OCI-LY1 (cell line): ENCODE results near the gene RTRAF.

Experiments
- H2AFZ ChIP-seq: fragments of 200-600 bp; sonication (generic), shearing (Covaris generic); 2 replicates; pipeline ENCODE4 v1.6.0; 2014; ENCODE audit warnings: antibody characterized with exemption, mild to moderate bottlenecking, low read length
- H3F3A ChIP-seq: fragments of 200-600 bp; sonication (generic), shearing (Covaris generic); 2 replicates; pipeline ENCODE4 v1.6.0; 2014; ENCODE audit warnings: mild to moderate bottlenecking, antibody characterized with exemption, low read length, moderate library complexity; ENCODE audit not compliant: insufficient read depth
- H3K27ac ChIP-seq: fragments of 200-600 bp; sonication (generic); 2 replicates; pipeline ENCODE4 v1.5.1; 2014; ENCODE audit warnings: low read length, mixed run types, mild to moderate bottlenecking, low read depth; ENCODE audit not compliant: poor library complexity, severe bottlenecking
- H3K27me3 ChIP-seq: fragments of 200-600 bp; sonication (generic); 2 replicates; pipeline ENCODE4 v1.6.0; 2014; ENCODE audit warnings: antibody characterized with exemption, mild to moderate bottlenecking, low read length, moderate library complexity; ENCODE audit not compliant: insufficient read depth
- H3K36me3 ChIP-seq: fragments of 200-600 bp; sonication (generic); 2 replicates; pipeline ENCODE4 v1.6.1; 2014; ENCODE audit warnings: mild to moderate bottlenecking, antibody characterized with exemption, low read length, moderate library complexity, mixed read lengths; ENCODE audit not compliant: insufficient read depth
- H3K4me1 ChIP-seq: fragments of 200-600 bp; sonication (generic); 2 replicates; pipeline ENCODE4 v1.5.1; 2014; ENCODE audit warnings: mild to moderate bottlenecking, low read length, moderate library complexity; ENCODE audit not compliant: insufficient read depth, severe bottlenecking
- H3K4me2 ChIP-seq: fragments of 200-600 bp; sonication (generic), shearing (Covaris generic); 2 replicates; pipeline ENCODE4 v1.6.1; 2014; ENCODE audit warnings: low read length
- H3K4me3 ChIP-seq: fragments of 200-600 bp; sonication (generic); 2 replicates; pipeline ENCODE4 v1.5.1; 2014; ENCODE audit warnings: low read length, low read depth, mild to moderate bottlenecking, mixed read lengths; ENCODE audit not compliant: poor library complexity, severe bottlenecking
- H3K79me2 ChIP-seq: fragments of 200-600 bp; shearing (Covaris generic); 2 replicates; pipeline ENCODE4 v1.6.1; 2016; ENCODE audit warnings: mixed run types, low read length, mixed read lengths; ENCODE audit not compliant: insufficient read depth
- H3K9ac ChIP-seq: fragments of 200-600 bp; sonication (generic), shearing (Covaris generic); 2 replicates; pipeline ENCODE4 v1.6.1; 2014; ENCODE audit warnings: mild to moderate bottlenecking, low read length, mixed read lengths
- H3K9me2 ChIP-seq: fragments of 200-600 bp; sonication (generic), shearing (Covaris generic); 2 replicates; pipeline ENCODE4 v1.6.1; 2014; ENCODE audit warnings: low read depth, mild to moderate bottlenecking, low read length, mixed read lengths
- H3K9me3 ChIP-seq: fragments of 200-600 bp; shearing (Covaris generic); 2 replicates; pipeline ENCODE4 v1.6.1; 2014; ENCODE audit warnings: low read length, mixed read lengths
- H4K20me1 ChIP-seq: fragments of 200-600 bp; sonication (generic), shearing (Covaris generic); 2 replicates; pipeline ENCODE4 v1.6.0; 2016; ENCODE audit warnings: mild to moderate bottlenecking, low read length; ENCODE audit not compliant: insufficient read depth
- EZH2 ChIP-seq: fragments of 200-600 bp; sonication (generic), shearing (Covaris generic); IDR thresholded peaks from 2 replicates; pipeline ENCODE4 v1.8.0; 2017; ENCODE audit warnings: borderline replicate concordance, mixed run types, mild to moderate bottlenecking, antibody characterized with exemption, low read length, moderate library complexity, mixed read lengths
- TF ChIP-seq, protein P1 (sequence below): fragments of 200-600 bp; sonication (generic), shearing (Covaris generic); IDR thresholded peaks from 2 replicates; pipeline ENCODE4 v1.5.1; 2017; ENCODE audit warnings: mild to moderate bottlenecking, antibody characterized with exemption, low read length, moderate library complexity, mixed read lengths

Gene RTRAF

DNA sequence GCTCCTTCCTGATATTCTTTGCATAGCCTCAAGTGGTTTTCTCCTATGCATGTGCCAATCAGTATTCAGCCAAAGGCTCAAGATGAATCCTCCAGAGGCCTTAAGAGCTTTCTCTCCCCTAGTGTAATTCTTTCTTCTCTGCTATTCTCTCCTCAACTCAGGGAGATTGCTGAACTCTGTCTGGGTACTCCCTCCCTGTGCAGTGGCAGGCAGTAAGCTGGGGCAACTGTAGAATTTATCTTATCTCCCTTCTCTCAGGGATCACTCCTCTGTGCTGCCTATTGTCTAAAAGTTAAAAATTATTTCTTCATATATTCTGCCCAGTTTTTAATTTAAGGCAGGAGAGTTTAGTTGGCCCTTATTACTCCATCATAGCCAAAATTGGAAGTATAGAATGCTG lies 28.5 kb upstream of the RTRAF start:
- H2AFZ ChIP-seq, result no peak overlapping the region
- no peaks in the 10 kb centered on the region for H3F3A ChIP-seq
- H3K4me3 ChIP-seq, result no peak overlapping the region
- no peaks in the 10 kb centered on the region for H3K9me3 ChIP-seq
- H3K4me2 ChIP-seq, result no peak overlapping the region
- no peaks in the 10 kb centered on the region for H3K27me3 ChIP-seq
- no peaks in the 10 kb centered on the region for H3K9me2 ChIP-seq
- H4K20me1 ChIP-seq, result no peaks in the 10 kb centered on the region
- H3K36me3 ChIP-seq, result no peaks in the 10 kb centered on the region
- H3K27ac ChIP-seq, result no peak overlapping the region
- H3K4me1 ChIP-seq, result no peaks in the 10 kb centered on the region
- no peak for TF ChIP-seq EZH2
- TF ChIP-seq, protein P1, sequence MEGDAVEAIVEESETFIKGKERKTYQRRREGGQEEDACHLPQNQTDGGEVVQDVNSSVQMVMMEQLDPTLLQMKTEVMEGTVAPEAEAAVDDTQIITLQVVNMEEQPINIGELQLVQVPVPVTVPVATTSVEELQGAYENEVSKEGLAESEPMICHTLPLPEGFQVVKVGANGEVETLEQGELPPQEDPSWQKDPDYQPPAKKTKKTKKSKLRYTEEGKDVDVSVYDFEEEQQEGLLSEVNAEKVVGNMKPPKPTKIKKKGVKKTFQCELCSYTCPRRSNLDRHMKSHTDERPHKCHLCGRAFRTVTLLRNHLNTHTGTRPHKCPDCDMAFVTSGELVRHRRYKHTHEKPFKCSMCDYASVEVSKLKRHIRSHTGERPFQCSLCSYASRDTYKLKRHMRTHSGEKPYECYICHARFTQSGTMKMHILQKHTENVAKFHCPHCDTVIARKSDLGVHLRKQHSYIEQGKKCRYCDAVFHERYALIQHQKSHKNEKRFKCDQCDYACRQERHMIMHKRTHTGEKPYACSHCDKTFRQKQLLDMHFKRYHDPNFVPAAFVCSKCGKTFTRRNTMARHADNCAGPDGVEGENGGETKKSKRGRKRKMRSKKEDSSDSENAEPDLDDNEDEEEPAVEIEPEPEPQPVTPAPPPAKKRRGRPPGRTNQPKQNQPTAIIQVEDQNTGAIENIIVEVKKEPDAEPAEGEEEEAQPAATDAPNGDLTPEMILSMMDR, result no peak
- H3K79me2 ChIP-seq, result no peaks in the 10 kb centered on the region
- no peak overlapping the region for H3K9ac ChIP-seq

GRCh38 chr14:51962711-51963110 lies 26.6 kb upstream of the RTRAF start:
- H2AFZ ChIP-seq, result no peak overlapping the region

DNA sequence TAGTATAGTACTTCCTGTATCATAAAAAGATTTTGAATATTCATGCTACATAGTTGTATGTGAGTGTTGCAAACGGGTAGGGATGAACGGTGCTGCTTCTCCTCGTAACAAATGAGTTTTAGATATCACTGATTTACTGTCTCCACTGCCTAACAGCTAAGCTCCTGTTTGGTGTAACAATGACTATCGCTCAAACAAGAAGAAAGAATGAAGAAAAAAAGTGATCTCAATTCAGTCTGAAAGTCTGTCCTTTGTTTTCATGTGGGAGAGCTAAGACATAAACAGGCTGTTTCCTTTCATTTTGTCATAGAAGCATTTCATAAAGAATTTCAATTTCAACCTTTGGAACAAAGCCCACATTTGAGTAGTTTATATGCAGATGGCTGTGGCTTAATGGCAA lies 26.1 kb upstream of the RTRAF start:
- no peak overlapping the region for H2AFZ ChIP-seq
- H4K20me1 ChIP-seq, result no peaks in the 10 kb centered on the region
- no peak overlapping the region for H3K4me3 ChIP-seq
- H3K27ac ChIP-seq, result no peak overlapping the region
- H3K9me2 ChIP-seq, result no peaks in the 10 kb centered on the region
- H3K4me1 ChIP-seq, result no peaks in the 10 kb centered on the region
- no peak for TF ChIP-seq EZH2
- TF ChIP-seq, protein P1, result no peak
- H3F3A ChIP-seq, result no peaks in the 10 kb centered on the region
- no peaks in the 10 kb centered on the region for H3K9me3 ChIP-seq
- H3K36me3 ChIP-seq, result no peaks in the 10 kb centered on the region
- no peaks in the 10 kb centered on the region for H3K79me2 ChIP-seq
- no peak overlapping the region for H3K4me2 ChIP-seq
- H3K27me3 ChIP-seq, result 0 out of 2 replicates have a peak, but pooled peaks cover 4% of the 10 kb centered on the region
- H3K9ac ChIP-seq, result no peak overlapping the region

More at GRCh38 chr14:51962711-51963110, 26.6 kb upstream of the RTRAF start:
- Histone ChIP-seq H3K36me3 (no peaks in the 10 kb centered on the region), H3K27me3 (0 out of 2 replicates have a peak, but pooled peaks cover 4% of the 10 kb centered on the region), H3K4me1 (no peaks in the 10 kb centered on the region), H3K9me2 (no peaks in the 10 kb centered on the region), H3K27ac (no peak overlapping the region), H3F3A (no peaks in the 10 kb centered on the region), H3K4me3 (no peak overlapping the region), H3K9ac (no peak overlapping the region), H3K79me2 (no peaks in the 10 kb centered on the region), H3K4me2 (no peak overlapping the region), H3K9me3 (no peaks in the 10 kb centered on the region), H4K20me1 (no peaks in the 10 kb centered on the region)
- no peak for TF ChIP-seq EZH2
- TF ChIP-seq, protein P1, result no peak
